ENCODE data around the gene CEP70. TPM values are rescaled to one million over a fixed set of nuclear protein-coding genes. Genes with fewer than 3 reads are reported as not detected.
A peak's percentile ranks its signal among the peaks of the same experiment; 100 is the strongest.

The CEP70 gene
- total and polyA plus RNA-seq, 2 of the 13 experiments (the other 11 are each of a cell fraction or from before 2014, with no cell fraction given): 4.0 to 22.3 TPM

DNA sequence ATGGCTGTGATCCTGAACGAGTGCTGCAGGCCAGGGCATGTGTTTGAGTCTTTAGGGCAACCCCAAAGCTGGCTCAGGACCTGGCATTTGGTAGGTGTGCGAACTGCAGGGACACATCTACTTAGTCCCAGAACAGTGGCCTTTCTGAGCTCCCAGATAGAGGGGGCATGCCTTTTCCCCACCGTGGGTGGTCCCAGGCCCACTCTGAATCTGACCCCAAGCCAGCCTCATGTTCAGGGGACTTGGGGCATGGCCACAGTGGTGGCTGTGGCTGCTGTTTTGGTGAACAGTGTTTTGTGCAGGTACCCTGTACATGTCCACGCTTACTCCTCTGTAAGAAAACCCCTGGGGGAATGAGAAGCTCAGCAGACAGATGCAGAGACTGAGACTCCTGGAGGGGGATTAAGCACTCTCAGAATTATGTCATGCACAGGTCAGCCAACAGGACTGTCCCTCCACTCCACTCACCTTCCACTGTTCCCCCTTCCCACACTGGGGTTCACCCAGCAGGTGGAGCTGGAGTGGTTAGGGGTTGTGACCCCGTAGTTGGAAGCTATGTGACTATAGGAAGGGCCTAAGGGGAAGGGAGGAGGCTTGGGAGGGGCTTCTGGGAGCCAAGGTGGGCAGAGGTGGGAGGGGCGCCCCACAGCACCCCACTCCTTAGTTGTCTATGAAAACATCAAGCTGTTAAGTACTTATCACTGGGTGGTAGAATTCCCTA lies 143.2 kb downstream of the CEP70 start:
- peak; percentile 52; the same call in 2 of the 3 replicates for ATAC-seq
- H3K9me3 ChIP-seq (ENCODE audit: low read length): no peaks in the 10 kb centered on the region
- CTCF ChIA-PET (ENCODE audit: low intra/inter-chr PET ratio, low total read pairs): no interaction called here

DNA sequence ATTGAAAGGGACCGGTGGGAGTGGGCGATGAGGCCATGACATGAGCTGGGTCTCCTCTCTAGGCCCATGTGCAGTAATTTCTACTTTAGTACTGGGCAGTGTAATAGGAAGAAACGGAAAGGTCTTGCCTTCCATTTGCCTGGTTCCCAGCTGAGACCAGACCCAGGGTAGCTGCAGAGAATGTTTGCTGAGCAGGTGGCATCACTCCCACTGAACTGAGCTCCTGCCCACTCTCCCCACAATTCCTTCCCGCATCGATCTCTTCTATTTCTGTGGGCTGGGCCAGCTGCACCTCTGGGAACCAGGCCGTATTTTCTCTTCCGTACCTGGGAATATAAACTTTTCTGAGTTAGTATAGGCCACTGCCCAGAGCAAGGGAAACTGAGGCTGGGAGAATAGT lies 143.9 kb downstream of the CEP70 start:
- Histone ChIP-seq H3K36me3 (replicated peaks in 1 of 2; ENCODE audit: control insufficient read depth in 1 of 2, insufficient read depth in 2 of 2, low read length in 2 of 2) (no peaks in the 10 kb centered on the region; a peak in 2 of 5 replicates), H3K79me2 (ENCODE audit: insufficient read depth, low read length) (no peaks in the 10 kb centered on the region), H3K27me3 (ENCODE audit: control insufficient read depth in 1 of 2, insufficient read depth in 2 of 2, low read length in 2 of 2) (no peaks in the 10 kb centered on the region), H3K9me3 (ENCODE audit: low read length) (no peaks in the 10 kb centered on the region), H3K9ac (ENCODE audit: insufficient read depth, low read depth, low read length) (no peak overlapping the region), H4K20me1 (ENCODE audit: insufficient read depth, low read length) (no peaks in the 10 kb centered on the region), H2AFZ (ENCODE audit: low read length) (no peak overlapping the region), H3K4me3 (replicated peaks in 1 of 3; ENCODE audit: insufficient read depth in 1 of 3, low read depth in 2 of 3, low read length in 3 of 3) (no peak overlapping the region), H3K27ac (ENCODE audit: extremely low read length, insufficient read depth, low read length) (no peak overlapping the region), H3K4me1 (ENCODE audit: insufficient read depth, low read length) (no peaks in the 10 kb centered on the region), H3K4me2 (ENCODE audit: low read depth, low read length) (no peak overlapping the region)
- in situ Hi-C loops (cut with HindIII; ENCODE audit: extremely low pct_ligation_motif_present, low pct_unique_long_range_greater_than_20kb): no loop called here
- BruUV-seq (replicated peaks): no TSS peak
- DNase-seq (ENCODE audit: low spot score): no peak
- intact Hi-C loops (cut with micrococcal nuclease; ENCODE audit: unreplicated experiment): no loop called here
- no peak for FAIRE-seq
- ChIA-PET CTCF (ENCODE audit: low intra/inter-chr PET ratio, low total read pairs) (no interaction called here), POLR2A (no interaction called here)
- WGBS (ENCODE audit: low lambda C conversion rate): 92% methylated on average over 7 of the region's 7 CpGs
- no peak for ATAC-seq
- TF ChIP-seq KDM5A (IDR thresholded peaks at IDR 0.05; ENCODE audit: borderline replicate concordance, low read length) (no peak), KAT8 (CRISPR knock-in tag; IDR thresholded peaks at IDR 0.05) (no peak), ZNF180 (CRISPR knock-in tag; IDR thresholded peaks at IDR 0.05; ENCODE audit: borderline replicate concordance, low read depth) (no peak), XRCC5 (optimal IDR thresholded peaks at IDR 0.05; ENCODE audit: low read length) (no peak), KDM3A (CRISPR knock-in tag; IDR thresholded peaks at IDR 0.05; ENCODE audit: low read depth) (no peak), ZNF607 (CRISPR knock-in tag; IDR thresholded peaks at IDR 0.05; ENCODE audit: borderline replicate concordance) (no peak), MED13 (CRISPR knock-in tag; IDR thresholded peaks at IDR 0.05) (no peak), JUN (CRISPR knock-in tag; IDR thresholded peaks at IDR 0.05) (no peak), ZNF160 (CRISPR knock-in tag; IDR thresholded peaks at IDR 0.05) (no peak), CREB3 (CRISPR knock-in tag; IDR thresholded peaks at IDR 0.05) (no peak), SOX5 (CRISPR knock-in tag; IDR thresholded peaks at IDR 0.05; ENCODE audit: borderline replicate concordance) (no peak), ZNF652 (CRISPR knock-in tag; IDR thresholded peaks at IDR 0.05; ENCODE audit: borderline replicate concordance, low read depth) (no peak), ARNT2 (CRISPR knock-in tag; IDR thresholded peaks at IDR 0.05; ENCODE audit: low read depth) (no peak)
- TF ChIP-seq, protein P1, sequence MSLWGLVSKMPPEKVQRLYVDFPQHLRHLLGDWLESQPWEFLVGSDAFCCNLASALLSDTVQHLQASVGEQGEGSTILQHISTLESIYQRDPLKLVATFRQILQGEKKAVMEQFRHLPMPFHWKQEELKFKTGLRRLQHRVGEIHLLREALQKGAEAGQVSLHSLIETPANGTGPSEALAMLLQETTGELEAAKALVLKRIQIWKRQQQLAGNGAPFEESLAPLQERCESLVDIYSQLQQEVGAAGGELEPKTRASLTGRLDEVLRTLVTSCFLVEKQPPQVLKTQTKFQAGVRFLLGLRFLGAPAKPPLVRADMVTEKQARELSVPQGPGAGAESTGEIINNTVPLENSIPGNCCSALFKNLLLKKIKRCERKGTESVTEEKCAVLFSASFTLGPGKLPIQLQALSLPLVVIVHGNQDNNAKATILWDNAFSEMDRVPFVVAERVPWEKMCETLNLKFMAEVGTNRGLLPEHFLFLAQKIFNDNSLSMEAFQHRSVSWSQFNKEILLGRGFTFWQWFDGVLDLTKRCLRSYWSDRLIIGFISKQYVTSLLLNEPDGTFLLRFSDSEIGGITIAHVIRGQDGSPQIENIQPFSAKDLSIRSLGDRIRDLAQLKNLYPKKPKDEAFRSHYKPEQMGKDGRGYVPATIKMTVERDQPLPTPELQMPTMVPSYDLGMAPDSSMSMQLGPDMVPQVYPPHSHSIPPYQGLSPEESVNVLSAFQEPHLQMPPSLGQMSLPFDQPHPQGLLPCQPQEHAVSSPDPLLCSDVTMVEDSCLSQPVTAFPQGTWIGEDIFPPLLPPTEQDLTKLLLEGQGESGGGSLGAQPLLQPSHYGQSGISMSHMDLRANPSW (CRISPR knock-in tag; IDR thresholded peaks at IDR 0.05; ENCODE audit: borderline replicate concordance): no peak

More for the DNA sequence above, 143.2 kb downstream of the CEP70 start:
- Histone ChIP-seq H3K4me2 (ENCODE audit: low read depth, low read length) (no peak overlapping the region), H3K4me3 (replicated peaks in 1 of 3; ENCODE audit: insufficient read depth in 1 of 3, low read depth in 2 of 3, low read length in 3 of 3) (no peak overlapping the region), H3K9ac (ENCODE audit: insufficient read depth, low read depth, low read length) (no peak overlapping the region), H3K4me1 (ENCODE audit: insufficient read depth, low read length) (no peaks in the 10 kb centered on the region), H3K36me3 (replicated peaks in 1 of 2; ENCODE audit: control insufficient read depth in 1 of 2, insufficient read depth in 2 of 2, low read length in 2 of 2) (no peaks in the 10 kb centered on the region; a peak in 3 of 5 replicates), H3K27me3 (ENCODE audit: control insufficient read depth in 1 of 2, insufficient read depth in 2 of 2, low read length in 2 of 2) (no peaks in the 10 kb centered on the region), H3K79me2 (ENCODE audit: insufficient read depth, low read length) (no peaks in the 10 kb centered on the region), H2AFZ (ENCODE audit: low read length) (no peak overlapping the region), H3K27ac (ENCODE audit: extremely low read length, insufficient read depth, low read length) (no peak overlapping the region), H4K20me1 (ENCODE audit: insufficient read depth, low read length) (no peaks in the 10 kb centered on the region)
- FAIRE-seq (no peak), DNase-seq (ENCODE audit: low spot score) (no peak)
- no peak for TF ChIP-seq ZSCAN9 (CRISPR knock-in tag; IDR thresholded peaks at IDR 0.05; ENCODE audit: borderline replicate concordance)
- POLR2A ChIA-PET: no interaction called here
- in situ Hi-C loops (cut with HindIII; ENCODE audit: extremely low pct_ligation_motif_present, low pct_unique_long_range_greater_than_20kb): no loop called here
- no TSS peak for BruUV-seq (replicated peaks)
- intact Hi-C loops (cut with micrococcal nuclease; ENCODE audit: unreplicated experiment): no loop called here
- WGBS (ENCODE audit: low lambda C conversion rate): 84% methylated on average over 5 of the region's 6 CpGs
